Psoas muscle (tissue), 8 donors: ENCODE results near the gene NUDT4. TPM values are rescaled to one million over a fixed set of nuclear protein-coding genes. Genes with fewer than 3 reads are reported as not detected.
A peak's percentile ranks its signal among the peaks of the same experiment; 100 is the strongest.

ENCODE experiments used
- ATAC-seq, 4 donors: fragments of 200-7000 bp; cut with Tn5 transposase; one replicate each; pipeline ENCODE4 v1.9.1; 2020; ENCODE audit warnings: moderate library complexity in 3 of 4, mild to moderate bottlenecking in 2 of 4
- DNase-seq, 2 donors: peaks; one replicate each; pipeline ENCODE4 v3.0.0-alpha.2; 2020
- H3K27ac ChIP-seq: fragments of 200-600 bp; one replicate; pipeline ENCODE4 v1.8.0; 2022
- H3K27me3 ChIP-seq, 3 donors: fragments of 200-600 bp in 1 of 3; one replicate each; pipeline versions ENCODE4 v1.6.1 to v1.8.0; 2013 to 2022; ENCODE audit warnings: low read length in 2 of 3, mild to moderate bottlenecking in 2 of 3, moderate library complexity in 1 of 3; ENCODE audit not compliant: insufficient read depth in 3 of 3
- H3K36me3 ChIP-seq, 2 donors: fragments of 200-600 bp in 1 of 2; one replicate each; pipeline versions ENCODE4 v1.6.1 to v1.8.0; 2013 to 2022; ENCODE audit warnings: low read depth in 1 of 2, mild to moderate bottlenecking in 1 of 2, moderate library complexity in 1 of 2; ENCODE audit not compliant: insufficient read depth in 1 of 2
- H3K4me1 ChIP-seq: fragments of 200-600 bp; one replicate; pipeline ENCODE4 v1.8.0; 2022
- H3K4me3 ChIP-seq: fragments of 200-600 bp; one replicate; pipeline ENCODE4 v1.8.0; 2022; ENCODE audit warnings: mild to moderate bottlenecking
- H3K9me3 ChIP-seq: fragments of 200-600 bp; one replicate; pipeline ENCODE4 v1.8.0; 2022
- WGBS, 3 donors: extraction: QIAGEN DNeasy Blood & Tissue Kit; methylation state at CpG; one replicate each; pipeline versions ENCODE4 v1.1.6 to v1.1.7; 2013; 5-methylcytosine and 5-hydroxymethylcytosine counted together
- intact Hi-C, 2 donors: fragments of 100-400 bp; cut with DNase I; formaldehyde crosslinking; loops; one replicate each; pipeline versions ENCODE4 v1.11.0 to v1.14.2; 2022
- polyA plus RNA-seq, 3 donors: library from polyadenylated mRNA; stranded (reverse); fragments of 200-250 nt; gene quantifications; one replicate each; pipeline ENCODE4 v1.2.3, GENCODE V29; 2013
- total RNA-seq, 4 donors: library from RNA; stranded (reverse); fragmentation: NEBNext Ultra II Directional in 2 of 4; extraction: Animal tissue kit (Norgen Biotek cat#: 25700) in 2 of 4; gene quantifications; one replicate each; pipeline versions ENCODE4 v1.2.1 to v1.2.4, GENCODE V29; 2021 to 2023
- TF ChIP-seq, protein P1 (sequence below): fragments of 200-600 bp; IDR thresholded peaks from one replicate; pipeline ENCODE4 v1.8.0; 2022; ENCODE audit warnings: antibody characterized with exemption
- donor health status: healthy with polysubstance abuse.
- donor health status: DM: no; HTN: no; CAD: no; lungs with moderate emphysema.
- donor health status: Bipolar disorder and iron deficiency.
- donor health status: healthy.
- donor health status: DM: yes; HTN: yes; CAD: no.
- donor health status: DM: no; HTN: no; CAD: no.
- donor health status: DM: no; HTN: no; CAD: no.
- donor health status: DM: yes; HTN: yes; CAD: no.

NUDT4 gene
- total and polyA plus RNA-seq, 7 donors: 48.3 to 254 (median 187) TPM

DNA sequence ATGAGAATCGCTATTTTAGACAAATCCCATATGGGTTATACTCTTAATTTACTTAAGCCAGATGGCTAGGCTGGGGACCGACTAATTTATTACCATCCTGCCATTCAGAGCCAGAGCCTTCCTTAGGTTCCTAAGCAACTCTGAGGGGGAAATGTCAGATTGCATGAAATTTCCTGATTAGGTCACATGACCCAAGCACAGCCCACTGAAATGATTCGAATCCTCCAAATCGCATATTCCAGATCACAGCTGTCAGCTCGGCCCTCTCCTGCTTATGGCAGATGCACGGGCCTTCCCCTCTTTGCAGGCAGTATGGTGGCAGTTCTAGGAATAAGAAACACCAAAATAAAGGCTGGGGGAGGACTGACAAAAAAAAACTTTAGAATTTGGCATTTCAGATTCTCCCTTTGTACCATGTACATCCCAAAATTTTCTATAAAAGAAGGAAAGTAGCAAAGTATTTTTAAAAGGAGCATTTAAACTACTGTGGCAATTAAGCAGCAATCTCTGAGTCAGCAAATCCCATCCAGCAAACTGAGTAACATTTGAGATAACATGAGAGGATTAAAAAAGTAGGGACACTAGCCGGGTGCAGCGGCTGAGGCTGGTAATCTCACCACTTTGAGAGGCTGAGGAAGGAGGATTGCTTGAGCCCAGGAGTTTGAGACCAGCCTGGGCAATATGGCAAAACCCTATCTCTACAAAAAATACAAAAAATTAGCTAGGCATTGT lies 30.5 kb upstream of the NUDT4 start:
- TF ChIP-seq, protein P1, sequence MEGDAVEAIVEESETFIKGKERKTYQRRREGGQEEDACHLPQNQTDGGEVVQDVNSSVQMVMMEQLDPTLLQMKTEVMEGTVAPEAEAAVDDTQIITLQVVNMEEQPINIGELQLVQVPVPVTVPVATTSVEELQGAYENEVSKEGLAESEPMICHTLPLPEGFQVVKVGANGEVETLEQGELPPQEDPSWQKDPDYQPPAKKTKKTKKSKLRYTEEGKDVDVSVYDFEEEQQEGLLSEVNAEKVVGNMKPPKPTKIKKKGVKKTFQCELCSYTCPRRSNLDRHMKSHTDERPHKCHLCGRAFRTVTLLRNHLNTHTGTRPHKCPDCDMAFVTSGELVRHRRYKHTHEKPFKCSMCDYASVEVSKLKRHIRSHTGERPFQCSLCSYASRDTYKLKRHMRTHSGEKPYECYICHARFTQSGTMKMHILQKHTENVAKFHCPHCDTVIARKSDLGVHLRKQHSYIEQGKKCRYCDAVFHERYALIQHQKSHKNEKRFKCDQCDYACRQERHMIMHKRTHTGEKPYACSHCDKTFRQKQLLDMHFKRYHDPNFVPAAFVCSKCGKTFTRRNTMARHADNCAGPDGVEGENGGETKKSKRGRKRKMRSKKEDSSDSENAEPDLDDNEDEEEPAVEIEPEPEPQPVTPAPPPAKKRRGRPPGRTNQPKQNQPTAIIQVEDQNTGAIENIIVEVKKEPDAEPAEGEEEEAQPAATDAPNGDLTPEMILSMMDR: no peak
- DNase-seq: no peak
- no peak for ATAC-seq
- H3K36me3 ChIP-seq: no peaks in the 10 kb centered on the region
- peaks cover 9% of the 10 kb centered on the region for H3K4me1 ChIP-seq
- H3K27me3 ChIP-seq: no peaks in the 10 kb centered on the region
- no peak overlapping the region for H3K27ac ChIP-seq
- WGBS, 3 donors: 68 to 72% (median 72%) methylated on average over 8 of the region's 8 CpGs
- intact Hi-C loops: loop anchor here in 1 of 2 donors (5.0 kb wide), 1 partner anchor 40 kb away; no protein-coding TSS in a partner anchor
- H3K4me3 ChIP-seq: no peak overlapping the region
- H3K9me3 ChIP-seq: no peaks in the 10 kb centered on the region

DNA sequence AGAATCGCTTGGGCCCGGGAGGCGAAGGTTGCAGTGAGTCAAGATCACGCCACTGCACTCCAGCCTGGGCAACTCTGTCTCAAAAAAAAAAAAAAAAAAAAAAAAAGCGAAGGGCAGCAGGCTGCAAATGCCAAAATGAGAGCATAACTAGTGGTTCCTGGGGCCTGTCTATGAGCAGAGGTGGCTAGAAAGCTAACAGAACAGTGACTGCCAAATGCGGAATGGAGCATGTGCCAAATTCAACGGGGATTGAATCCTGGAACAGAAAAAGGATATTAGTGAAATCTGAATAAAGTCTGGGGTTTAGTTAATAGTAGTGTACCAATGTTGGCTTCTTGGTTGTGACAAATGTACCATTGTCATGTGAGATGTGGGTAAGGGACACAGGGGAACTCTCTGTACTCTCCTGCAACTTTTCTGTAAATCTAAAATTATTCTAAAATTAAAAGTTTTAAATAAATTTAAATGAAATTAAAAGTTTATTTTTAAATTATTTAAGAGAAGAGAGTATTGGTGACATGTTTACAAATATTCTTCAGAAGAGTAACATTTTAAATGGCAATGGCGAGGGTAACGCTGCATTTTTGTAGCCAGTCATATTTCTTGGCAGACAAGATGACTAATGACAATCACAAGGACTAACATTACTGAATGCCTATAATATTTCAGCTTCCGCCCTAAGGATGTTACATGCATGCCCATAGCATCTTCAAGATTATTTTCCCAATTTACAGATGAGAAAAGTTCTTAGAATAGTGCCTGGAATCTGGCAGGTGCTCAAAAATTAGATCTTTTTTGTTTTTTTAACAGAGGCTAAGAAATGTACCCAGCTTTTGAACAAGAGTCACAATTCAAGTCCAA lies 28.9 kb upstream of the NUDT4 start:
- Histone ChIP-seq H3K9me3 (no peaks in the 10 kb centered on the region), H3K4me3 (no peak overlapping the region), H3K27me3 (no peaks in the 10 kb centered on the region), H3K4me1 (peaks cover 9% of the 10 kb centered on the region), H3K27ac (peak overlapping the region; percentile 39), H3K36me3 (no peaks in the 10 kb centered on the region)
- intact Hi-C loops: loop anchor here in 1 of 2 donors (5.0 kb wide), 1 partner anchor 42 kb away; no protein-coding TSS in a partner anchor
- no peak for DNase-seq
- WGBS, 3 donors: 56 to 80% (median 59%) methylated on average over 9 to 10 of the region's 10 CpGs
- peak; percentile 41 to 84 (median 56) for ATAC-seq
- TF ChIP-seq, protein P1: no peak

DNA sequence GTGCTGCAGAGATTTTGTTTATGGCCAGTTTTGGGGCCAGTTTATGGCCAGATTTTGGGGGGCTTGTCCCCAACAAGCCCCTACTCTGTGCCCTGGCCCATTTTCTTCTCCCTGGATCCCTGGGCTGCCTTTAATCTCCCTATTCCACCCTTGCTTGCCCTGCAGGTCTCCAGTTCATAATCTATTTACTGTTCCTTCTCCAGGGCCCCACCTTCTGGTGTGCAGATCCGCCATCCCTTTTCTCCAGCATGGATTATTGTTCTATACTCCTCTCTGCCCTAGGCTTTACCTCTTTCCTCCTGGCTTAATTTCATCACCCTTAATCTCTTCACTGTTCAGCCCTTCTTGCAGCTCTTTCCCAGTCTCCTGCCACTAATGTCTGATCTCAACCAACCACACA lies 26.0 kb upstream of the NUDT4 start:
- peaks cover 9% of the 10 kb centered on the region for H3K4me1 ChIP-seq
- no peak overlapping the region for H3K27ac ChIP-seq
- intact Hi-C loops: no loop called here
- no peak for ATAC-seq
- H3K4me3 ChIP-seq: no peak overlapping the region
- TF ChIP-seq, protein P1: no peak
- no peaks in the 10 kb centered on the region for H3K27me3 ChIP-seq
- DNase-seq: no peak
- WGBS, 3 donors: 98 to 100% (median 100%) methylated on average over 1 of the region's 1 CpG
- H3K36me3 ChIP-seq: no peaks in the 10 kb centered on the region
- H3K9me3 ChIP-seq: no peaks in the 10 kb centered on the region

- ATAC-seq (no peak), DNase-seq (no peak)
- Histone ChIP-seq H3K36me3 (no peaks in the 10 kb centered on the region), H3K27ac (no peak overlapping the region), H3K27me3 (no peaks in the 10 kb centered on the region), H3K4me1 (peaks cover 9% of the 10 kb centered on the region), H3K4me3 (no peak overlapping the region), H3K9me3 (no peaks in the 10 kb centered on the region)
- intact Hi-C loops: no loop called here
- 75 to 78% (median 78%) methylated on average over 8 of the region's 8 CpGs for WGBS, 3 donors
- TF ChIP-seq, protein P1: no peak
These were observed 25.4 kb upstream of the NUDT4 start for GRCh38 chr12:93352321-93352720.
